NCI-H748 treated with DMSO at 0.1 percent for 48 hours (cell line): ENCODE measurements around the gene HOXB9.

Experiments used
- DNase-seq: peaks from one replicate; lab custom pipeline; 2025; lab: John Stamatoyannopoulos, UW

The HOXB9 gene

GRCh38 chr17:48639136-48639535 is 13.0 kb upstream of the HOXB9 start:
- no peak for DNase-seq

- no peak for DNase-seq
These were observed 11.4 kb upstream of the HOXB9 start for GRCh38 chr17:48637323-48638260.

GRCh38 chr17:48636177-48637018 is 10.2 kb upstream of the HOXB9 start:
- DNase-seq, result peak; percentile 56

GRCh38 chr17:48634493-48635208 is 8.5 kb upstream of the HOXB9 start:
- no peak for DNase-seq

- no peak for DNase-seq
These were observed 7.1 kb upstream of the HOXB9 start for GRCh38 chr17:48633266-48633677.

- no peak for DNase-seq
These were observed 6.6 kb upstream of the HOXB9 start for GRCh38 chr17:48632579-48633265.

- no peak for DNase-seq
These were observed 5.8 kb upstream of the HOXB9 start for GRCh38 chr17:48631693-48632578.

- DNase-seq, result no peak
These were observed 5.0 kb upstream of the HOXB9 start for GRCh38 chr17:48630925-48631692.

GRCh38 chr17:48630009-48630924 is 4.1 kb upstream of the HOXB9 start:
- DNase-seq, result no peak

GRCh38 chr17:48629411-48629759 is 3.2 kb upstream of the HOXB9 start:
- DNase-seq, result no peak

GRCh38 chr17:48628649-48629410 is 2.7 kb upstream of the HOXB9 start:
- no peak for DNase-seq

- no peak for DNase-seq
These were observed 1.7 kb upstream of the HOXB9 start for GRCh38 chr17:48627623-48628521.

- no peak for DNase-seq
These were observed 1.0 kb upstream of the HOXB9 start for GRCh38 chr17:48627118-48627597.

- DNase-seq, result peak; percentile 26
These were observed 488 bp downstream of the HOXB9 start for GRCh38 chr17:48625495-48626244.

GRCh38 chr17:48624544-48625494 is 1.3 kb downstream of the HOXB9 start:
- peak; percentile 27 for DNase-seq
